HG03064 (cell line): ENCODE data around the gene PPP2R1B.

ENCODE experiments used
- ATAC-seq: cut with Tn5 transposase; IDR thresholded peaks from one replicate; pipeline ENCODE4 v1.9.1; 2021; ENCODE audit warnings: low read depth; ENCODE audit not compliant: unreplicated experiment

The PPP2R1B gene

GRCh38 chr11:111765984-111766833 is at the start of gene PPP2R1B:
Gene PPP2R1B (minus strand): TSS chr11:111766389. CDS start chr11:111766361, 28 bp downstream.
- peak; percentile 80 for ATAC-seq

- no peak for ATAC-seq
Observed at GRCh38 chr11:111815489-111815888, 49.3 kb upstream of the PPP2R1B start.

- no peak for ATAC-seq
Observed at GRCh38 chr11:111814557-111815320, 48.5 kb upstream of the PPP2R1B start.

- ATAC-seq: no peak
Observed at GRCh38 chr11:111814106-111814505, 47.9 kb upstream of the PPP2R1B start.

- ATAC-seq: no peak
Observed at GRCh38 chr11:111812211-111812610, 46.0 kb upstream of the PPP2R1B start.

GRCh38 chr11:111811445-111811844 is 45.3 kb upstream of the PPP2R1B start:
- ATAC-seq: no peak

GRCh38 chr11:111808834-111809233 is 42.6 kb upstream of the PPP2R1B start:
- no peak for ATAC-seq

- ATAC-seq: no peak
Observed at GRCh38 chr11:111808063-111808588, 41.9 kb upstream of the PPP2R1B start.

- ATAC-seq: no peak
Observed at GRCh38 chr11:111807076-111807475, 40.9 kb upstream of the PPP2R1B start.

- no peak for ATAC-seq
Observed at GRCh38 chr11:111801135-111801534, 34.9 kb upstream of the PPP2R1B start.

GRCh38 chr11:111798279-111798678 is 32.1 kb upstream of the PPP2R1B start:
- no peak for ATAC-seq

GRCh38 chr11:111797145-111797581 is 31.0 kb upstream of the PPP2R1B start:
- no peak for ATAC-seq

- ATAC-seq: no peak
Observed at GRCh38 chr11:111796696-111797095, 30.5 kb upstream of the PPP2R1B start.

GRCh38 chr11:111795334-111795985 is 29.3 kb upstream of the PPP2R1B start:
- no peak for ATAC-seq

GRCh38 chr11:111793863-111794262 is 27.7 kb upstream of the PPP2R1B start:
- ATAC-seq: no peak

- ATAC-seq: no peak
Observed at GRCh38 chr11:111792955-111793500, 26.8 kb upstream of the PPP2R1B start.

GRCh38 chr11:111792314-111792713 is 26.1 kb upstream of the PPP2R1B start:
- no peak for ATAC-seq

GRCh38 chr11:111788464-111788863 is 22.3 kb upstream of the PPP2R1B start:
- no peak for ATAC-seq

- no peak for ATAC-seq
Observed at GRCh38 chr11:111788051-111788450, 21.9 kb upstream of the PPP2R1B start.

GRCh38 chr11:111785886-111786412 is 19.8 kb upstream of the PPP2R1B start:
- no peak for ATAC-seq
